ENCODE measurements around the gene DMBT1. TPM values are rescaled to one million over a fixed set of nuclear protein-coding genes. Genes with fewer than 3 reads are reported as not detected.
"Not testable (repeated sequence)": the region's sequence is repeated elsewhere in the genome, so short reads cannot be mapped to it uniquely, and the experiment has no call there.

DMBT1 gene
- total RNA-seq, 4 donors from 2014 or later: 0.10 to 0.13 TPM; not detected in 2

- no peaks in the 10 kb centered on the region for H3K27me3 ChIP-seq
- TF ChIP-seq POLR2A (IDR thresholded peaks at IDR 0.05) (no peak), CTCF (IDR thresholded peaks at IDR 0.05) (no peak)
- no peak for DNase-seq
- H3K4me1 ChIP-seq: no peaks in the 10 kb centered on the region
- no peaks in the 10 kb centered on the region for H3K36me3 ChIP-seq
- no peak overlapping the region for H3K4me3 ChIP-seq (replicated peaks in 1 of 3)
- 76 to 85% methylated on average over 8 of the region's 10 CpGs for WGBS, 2 donors
- H3K9me3 ChIP-seq: no peaks in the 10 kb centered on the region
- intact Hi-C loops (cut with DNase I): no loop called here
- H3K27ac ChIP-seq: no peak overlapping the region
These were observed 57.1 kb downstream of the DMBT1 start for GRCh38 chr10:122617476-122618270.

- Histone ChIP-seq H3K27me3 (no peaks in the 10 kb centered on the region), H3K9me3 (no peaks in the 10 kb centered on the region), H3K27ac (no peak overlapping the region), H3K36me3 (no peaks in the 10 kb centered on the region), H3K4me3 (replicated peaks in 1 of 3) (no peak overlapping the region), H3K4me1 (no peaks in the 10 kb centered on the region)
- intact Hi-C loops (cut with DNase I): no loop called here
- 64 to 70% methylated on average over 5 of the region's 5 CpGs for WGBS, 2 donors
- DNase-seq: no peak
- TF ChIP-seq POLR2A (IDR thresholded peaks at IDR 0.05) (no peak), CTCF (IDR thresholded peaks at IDR 0.05) (no peak)
These were observed 58.1 kb downstream of the DMBT1 start for GRCh38 chr10:122618461-122619165.

- H3K27ac ChIP-seq; H3K4me3 ChIP-seq (replicated peaks in 1 of 3); H3K4me1 ChIP-seq; H3K9me3 ChIP-seq; H3K27me3 ChIP-seq; DNase-seq; intact Hi-C loops (cut with DNase I); H3K36me3 ChIP-seq: not testable (repeated sequence)
- 89 to 96% methylated on average over 7 to 8 of the region's 8 CpGs for WGBS, 2 donors
These were observed 60.4 kb downstream of the DMBT1 start for GRCh38 chr10:122620961-122621360.

- no peaks in the 10 kb centered on the region for H3K27me3 ChIP-seq
- no peak overlapping the region for H3K27ac ChIP-seq
- no peaks in the 10 kb centered on the region for H3K9me3 ChIP-seq
- no peak for DNase-seq
- 92 to 98% methylated on average over 5 of the region's 5 CpGs for WGBS, 2 donors
- no peaks in the 10 kb centered on the region for H3K36me3 ChIP-seq
- H3K4me3 ChIP-seq (replicated peaks in 1 of 3): no peak overlapping the region
- intact Hi-C loops (cut with DNase I): no loop called here
- H3K4me1 ChIP-seq: no peaks in the 10 kb centered on the region
- TF ChIP-seq CTCF (IDR thresholded peaks at IDR 0.05): no peak
- TF ChIP-seq POLR2A (IDR thresholded peaks at IDR 0.05): no peak
These were observed 64.0 kb downstream of the DMBT1 start for GRCh38 chr10:122624546-122624945.

GRCh38 chr10:122630526-122630925, 70.0 kb downstream of the DMBT1 start:
- WGBS, 2 donors: 79 to 94% methylated on average over 2 to 4 of the region's 6 CpGs

More at GRCh38 chr10:122630526-122630925, 70.0 kb downstream of the DMBT1 start:
- Histone ChIP-seq H3K36me3 (no peaks in the 10 kb centered on the region), H3K27me3 (no peaks in the 10 kb centered on the region), H3K27ac (no peak overlapping the region), H3K4me3 (replicated peaks in 1 of 3) (no peak overlapping the region), H3K4me1 (no peaks in the 10 kb centered on the region), H3K9me3 (no peaks in the 10 kb centered on the region)
- TF ChIP-seq CTCF (IDR thresholded peaks at IDR 0.05) (no peak), POLR2A (IDR thresholded peaks at IDR 0.05) (no peak)
- DNase-seq: no peak
- intact Hi-C loops (cut with DNase I): no loop called here
